SK-N-SH treated with all-trans-retinoic acid at 6 μM for 48 hours (cell line): Measurements from ENCODE around the gene SERPINF2.

Experiments
- ARNTL ChIP-seq: fragments of 450-650 bp; formaldehyde crosslinking; IDR thresholded peaks from 2 replicates; pipeline ENCODE4 v1.5.0; 2020; ENCODE audit warnings: low read depth, mild to moderate bottlenecking, moderate library complexity, borderline replicate concordance
- BACH2 ChIP-seq: fragments of 250-450 bp; sonication (Bioruptor Pico); IDR thresholded peaks from 2 replicates; pipeline ENCODE4 v1.9.0; 2021; ENCODE audit warnings: mild to moderate bottlenecking, borderline replicate concordance
- PATZ1 ChIP-seq: fragments of 250-450 bp; sonication (Bioruptor Pico); IDR thresholded peaks from 2 replicates; pipeline ENCODE4 v1.8.0; 2020; ENCODE audit warnings: mild to moderate bottlenecking, moderate library complexity, borderline replicate concordance

GRCh38 chr17:1786708-1787107 is 44.0 kb downstream of the SERPINF2 start:
- TF ChIP-seq BACH2 (CRISPR knock-in tag) (no peak), ARNTL (CRISPR knock-in tag) (no peak), PATZ1 (CRISPR knock-in tag) (no peak)
